Rectal smooth muscle tissue (tissue), 1 donor: Measurements from ENCODE around the gene PEPD.

Source experiments
- H3K27ac ChIP-seq: one replicate; pipeline ENCODE4 v1.7.0; 2013; ENCODE audit warnings: low read depth, low read length, inconsistent platforms
- H3K27me3 ChIP-seq: one replicate; pipeline ENCODE4 v1.7.0; 2013; ENCODE audit warnings: low read length; ENCODE audit not compliant: control insufficient read depth, insufficient read depth
- H3K36me3 ChIP-seq: one replicate; pipeline ENCODE4 v1.7.0; 2013; ENCODE audit warnings: low read length; ENCODE audit not compliant: control insufficient read depth, insufficient read depth
- H3K4me1 ChIP-seq: one replicate; pipeline ENCODE4 v1.7.0; 2013; ENCODE audit warnings: low read length; ENCODE audit not compliant: control insufficient read depth, insufficient read depth
- H3K4me3 ChIP-seq: one replicate; pipeline ENCODE4 v1.7.0; 2013; ENCODE audit warnings: low read length
- H3K9ac ChIP-seq: one replicate; pipeline ENCODE4 v1.7.0; 2013; ENCODE audit warnings: low read length

The PEPD gene

GRCh38 chr19:33377586-33378475 lies 143.8 kb downstream of the PEPD start:
- H3K27ac ChIP-seq = no peak overlapping the region
- H3K9ac ChIP-seq = no peak overlapping the region
- H3K4me1 ChIP-seq = peaks cover 14% of the 10 kb centered on the region
- H3K36me3 ChIP-seq = peaks cover 7% of the 10 kb centered on the region
- no peaks in the 10 kb centered on the region for H3K27me3 ChIP-seq
- H3K4me3 ChIP-seq = no peak overlapping the region

- Histone ChIP-seq H3K4me3 (no peak overlapping the region), H3K27me3 (no peaks in the 10 kb centered on the region), H3K4me1 (peaks cover 14% of the 10 kb centered on the region), H3K27ac (no peak overlapping the region), H3K36me3 (peaks cover 7% of the 10 kb centered on the region), H3K9ac (no peak overlapping the region)
Observed at GRCh38 chr19:33376941-33377557, 144.5 kb downstream of the PEPD start.

- no peak overlapping the region for H3K4me3 ChIP-seq
- H3K9ac ChIP-seq = no peak overlapping the region
- H3K36me3 ChIP-seq = peaks cover 6% of the 10 kb centered on the region
- H3K4me1 ChIP-seq = peaks cover 14% of the 10 kb centered on the region
- no peaks in the 10 kb centered on the region for H3K27me3 ChIP-seq
- no peak overlapping the region for H3K27ac ChIP-seq
Observed at GRCh38 chr19:33376423-33376822, 145.2 kb downstream of the PEPD start.

- Histone ChIP-seq H3K27ac (no peak overlapping the region), H3K4me3 (no peak overlapping the region), H3K36me3 (no peaks in the 10 kb centered on the region), H3K27me3 (no peaks in the 10 kb centered on the region), H3K4me1 (peaks cover 14% of the 10 kb centered on the region), H3K9ac (no peak overlapping the region)
Observed at GRCh38 chr19:33375837-33376159, 145.8 kb downstream of the PEPD start.

- Histone ChIP-seq H3K4me1 (peaks cover 14% of the 10 kb centered on the region), H3K36me3 (no peaks in the 10 kb centered on the region), H3K9ac (no peak overlapping the region), H3K4me3 (peak overlapping the region; percentile 54), H3K27ac (no peak overlapping the region), H3K27me3 (no peaks in the 10 kb centered on the region)
Observed at GRCh38 chr19:33375156-33375836, 146.3 kb downstream of the PEPD start.

GRCh38 chr19:33374236-33374714 lies 147.3 kb downstream of the PEPD start:
- Histone ChIP-seq H3K4me3 (peak overlapping the region; percentile 54), H3K4me1 (peaks cover 14% of the 10 kb centered on the region), H3K27ac (peak overlapping the region; percentile 94), H3K9ac (peak overlapping the region; percentile 7), H3K27me3 (no peaks in the 10 kb centered on the region), H3K36me3 (no peaks in the 10 kb centered on the region)

GRCh38 chr19:33373453-33374235 lies 147.9 kb downstream of the PEPD start, which contains the start of gene CEBPG:
Gene CEBPG (plus strand): TSS chr19:33373709. CDS start chr19:33379240, 5,531 bp downstream.
- Histone ChIP-seq H3K27me3 (no peaks in the 10 kb centered on the region), H3K27ac (peak within 1 kb of the TSS; percentile 94), H3K9ac (peak within 1 kb of the TSS; percentile 88), H3K36me3 (no peaks in the 10 kb centered on the region), H3K4me1 (peaks cover 14% of the 10 kb centered on the region), H3K4me3 (peak within 1 kb of the TSS; percentile 72)

GRCh38 chr19:33370783-33371182 lies 150.8 kb downstream of the PEPD start:
- no peaks in the 10 kb centered on the region for H3K27me3 ChIP-seq
- H3K27ac ChIP-seq = no peak overlapping the region
- no peak overlapping the region for H3K9ac ChIP-seq
- H3K4me1 ChIP-seq = peaks cover 10% of the 10 kb centered on the region
- no peaks in the 10 kb centered on the region for H3K36me3 ChIP-seq
- H3K4me3 ChIP-seq = no peak overlapping the region

GRCh38 chr19:33368074-33368864 lies 153.3 kb downstream of the PEPD start:
- no peak overlapping the region for H3K4me3 ChIP-seq
- no peaks in the 10 kb centered on the region for H3K27me3 ChIP-seq
- H3K4me1 ChIP-seq = no peaks in the 10 kb centered on the region
- H3K27ac ChIP-seq = no peak overlapping the region
- H3K36me3 ChIP-seq = no peaks in the 10 kb centered on the region
- no peak overlapping the region for H3K9ac ChIP-seq

GRCh38 chr19:33366897-33367296 lies 154.7 kb downstream of the PEPD start:
- Histone ChIP-seq H3K27ac (no peak overlapping the region), H3K9ac (no peak overlapping the region), H3K27me3 (no peaks in the 10 kb centered on the region)

GRCh38 chr19:33366127-33366526 lies 155.5 kb downstream of the PEPD start:
- Histone ChIP-seq H3K36me3 (no peaks in the 10 kb centered on the region), H3K27me3 (no peaks in the 10 kb centered on the region), H3K9ac (no peak overlapping the region), H3K4me1 (no peaks in the 10 kb centered on the region), H3K27ac (no peak overlapping the region), H3K4me3 (no peak overlapping the region)

More at GRCh38 chr19:33366897-33367296, 154.7 kb downstream of the PEPD start:
- Histone ChIP-seq H3K4me3 (no peak overlapping the region), H3K4me1 (no peaks in the 10 kb centered on the region), H3K36me3 (no peaks in the 10 kb centered on the region)
